CD14-positive monocyte (primary cell): ENCODE measurements around the gene MRPL43. TPM values are rescaled to one million over a fixed set of nuclear protein-coding genes. Genes with fewer than 3 reads are reported as not detected.
A peak's percentile ranks its signal among the peaks of the same experiment; 100 is the strongest.

Source experiments
- DNase-seq, 3 donors: peaks; one replicate each; pipeline ENCODE4 v3.0.0-alpha.2; 2011 to 2022
- H2AFZ ChIP-seq: 2 replicates; pipeline ENCODE4 v1.6.0; 2012; ENCODE audit warnings: mild to moderate bottlenecking, low read depth, low read length, inconsistent platforms; ENCODE audit not compliant: insufficient read depth, poor library complexity, severe bottlenecking
- H3K27ac ChIP-seq, 2 donors: 1 replicate in 1 of 2; 2 replicates in 1 of 2; pipeline ENCODE4 v1.5.1; 2012 to 2013; ENCODE audit warnings: low read length in 2 of 2, control low read depth in 1 of 2, inconsistent platforms in 1 of 2, low read depth in 1 of 2, mild to moderate bottlenecking in 1 of 2
- H3K27me3 ChIP-seq, 2 donors: one replicate each; pipeline versions ENCODE4 v1.6.0 to v1.6.1; 2011 to 2013; ENCODE audit warnings: low read length in 2 of 2; ENCODE audit not compliant: control insufficient read depth in 2 of 2, insufficient read depth in 2 of 2
- H3K36me3 ChIP-seq, 2 donors: replicated peaks in 1 of 2; 1 replicate in 1 of 2; 2 replicates in 1 of 2; pipeline versions ENCODE4 v1.5.1 to v1.6.1; 2012 to 2013; ENCODE audit warnings: low read length in 2 of 2, control low read depth in 1 of 2, inconsistent platforms in 1 of 2, mild to moderate bottlenecking in 1 of 2; ENCODE audit not compliant: insufficient read depth in 2 of 2, control insufficient read depth in 1 of 2
- H3K4me1 ChIP-seq, 2 donors: 1 replicate in 1 of 2; 2 replicates in 1 of 2; pipeline versions ENCODE4 v1.5.1 to v1.6.1; 2012 to 2013; ENCODE audit warnings: low read length in 2 of 2, control low read depth in 1 of 2, inconsistent platforms in 1 of 2, mild to moderate bottlenecking in 1 of 2, moderate library complexity in 1 of 2; ENCODE audit not compliant: insufficient read depth in 2 of 2, control insufficient read depth in 1 of 2
- H3K4me2 ChIP-seq: replicated peaks from 2 replicates; pipeline ENCODE3; 2012; ENCODE audit warnings: low read length, moderate library complexity, mild to moderate bottlenecking; ENCODE audit not compliant: poor library complexity, severe bottlenecking; ENCODE audit errors: extremely low read depth
- H3K4me3 ChIP-seq, 3 experiments: fragments of 200-600 bp in 1 of 3; sonication (generic) in 1 of 3; replicated peaks in 1 of 3; 1 replicate in 2 of 3; 2 replicates in 1 of 3; pipeline ENCODE4 v1.5.1; 2011 to 2013; ENCODE audit warnings: low read length in 3 of 3, mild to moderate bottlenecking in 3 of 3, control low read depth in 2 of 3, low read depth in 2 of 3, inconsistent platforms in 1 of 3, moderate library complexity in 1 of 3
- H3K79me2 ChIP-seq: 2 replicates; pipeline ENCODE4 v1.6.0; 2012; ENCODE audit warnings: mild to moderate bottlenecking, control low read depth, inconsistent platforms, low read length, moderate library complexity; ENCODE audit not compliant: insufficient read depth
- H3K9ac ChIP-seq: 2 replicates; pipeline ENCODE4 v1.6.0; 2017; ENCODE audit warnings: low read length, mild to moderate bottlenecking; ENCODE audit not compliant: insufficient read depth, poor library complexity, severe bottlenecking
- H3K9me3 ChIP-seq, 2 donors: replicated peaks in 1 of 2; 1 replicate in 1 of 2; 2 replicates in 1 of 2; pipeline versions ENCODE4 v1.5.1 to v1.6.1; 2012 to 2013; ENCODE audit warnings: low read length in 2 of 2, control low read depth in 1 of 2; ENCODE audit not compliant: control insufficient read depth in 1 of 2, insufficient read depth in 1 of 2
- H4K20me1 ChIP-seq: 2 replicates; pipeline ENCODE4 v1.6.0; 2012; ENCODE audit warnings: mild to moderate bottlenecking, low read length, control low read depth, moderate library complexity; ENCODE audit not compliant: insufficient read depth
- H3K27ac Mint-ChIP-seq, 7 donors: one replicate each; pipeline ENCODE4 v1.8.0; 2020; ENCODE audit warnings: mild to moderate bottlenecking in 7 of 7, mixed read lengths in 7 of 7, moderate library complexity in 6 of 7, inconsistent platforms in 2 of 7
- H3K27me3 Mint-ChIP-seq, 3 donors: one replicate each; pipeline ENCODE4 v1.8.0; 2021 to 2022; ENCODE audit warnings: low read depth in 3 of 3, mild to moderate bottlenecking in 3 of 3, mixed read lengths in 3 of 3, moderate library complexity in 3 of 3, inconsistent platforms in 1 of 3
- H3K36me3 Mint-ChIP-seq, 2 donors: one replicate each; pipeline ENCODE4 v1.8.0; 2020; ENCODE audit warnings: mixed read lengths in 2 of 2, inconsistent platforms in 1 of 2, mild to moderate bottlenecking in 1 of 2
- H3K4me1 Mint-ChIP-seq: one replicate; pipeline ENCODE4 v1.8.0; 2020; ENCODE audit warnings: mild to moderate bottlenecking, mixed read lengths
- H3K4me3 Mint-ChIP-seq, 2 donors: one replicate each; pipeline ENCODE4 v1.8.0; 2020; ENCODE audit warnings: mild to moderate bottlenecking in 2 of 2, mixed read lengths in 2 of 2, moderate library complexity in 1 of 2
- H3K9me3 Mint-ChIP-seq, 7 donors: one replicate each; pipeline ENCODE4 v1.8.0; 2020 to 2022; ENCODE audit warnings: mixed read lengths in 7 of 7, mild to moderate bottlenecking in 6 of 7, moderate library complexity in 6 of 7, inconsistent platforms in 2 of 7
- CTCF ChIP-seq: fragments of 200-600 bp; IDR thresholded peaks from one replicate; pipeline ENCODE4 v1.8.0; 2022; ENCODE audit warnings: antibody characterized with exemption, mild to moderate bottlenecking
- WGBS: methylation state at CpG from one replicate; pipeline ENCODE4 v1.1.5; 2013; ENCODE audit warnings: missing lambda C conversion rate; ENCODE audit not compliant: insufficient coverage; 5-methylcytosine and 5-hydroxymethylcytosine counted together
- intact Hi-C, 2 donors: fragments of 100-400 bp; cut with micrococcal nuclease; formaldehyde crosslinking; loops; one replicate each; pipeline versions ENCODE4 v1.15.0 to v1.15.1; 2023
- polyA plus RNA-seq, 3 donors: library from polyadenylated mRNA; depleted of rRNA in 1 of 3; unstranded in 2 of 3; stranded (reverse) in 1 of 3; fragments of 300-500 nt in 2 of 3; fragments of >200 nt in 1 of 3; fragmentation: Illumina TruSeq in 2 of 3; gene quantifications; 1 replicate in 2 of 3; 2 replicates in 1 of 3; pipeline ENCODE4 v1.2.3, GENCODE V29; 2012 to 2021

Gene MRPL43
- polyA plus RNA-seq, 3 donors = 69.5 to 123 (median 98.0) TPM

GRCh38 chr10:100995181-100995580, 7.9 kb upstream of the MRPL43 start:
- no peak overlapping the region for H3K4me2 ChIP-seq
- no peak overlapping the region for H3K27ac ChIP-seq
- H3K4me3 ChIP-seq = no peak overlapping the region
- H3K4me1 Mint-ChIP-seq = peaks cover 25% of the 10 kb centered on the region
- H3K36me3 ChIP-seq = peaks cover 14 to 23% of the 10 kb centered on the region in 2 donors
- no peak for DNase-seq
- peaks cover 25 to 38% of the 10 kb centered on the region in 2 donors for H3K4me1 ChIP-seq
- intact Hi-C loops = no loop called here
- peaks cover 2 to 3% (median 3%) of the 10 kb centered on the region in 3 donors for H3K27me3 Mint-ChIP-seq
- H3K79me2 ChIP-seq = no peaks in the 10 kb centered on the region
- H3K9me3 ChIP-seq = no peaks in the 10 kb centered on the region
- peaks cover 25 to 31% of the 10 kb centered on the region in 2 donors for H3K36me3 Mint-ChIP-seq
- H2AFZ ChIP-seq = no peak overlapping the region
- H3K9ac ChIP-seq = no peak overlapping the region
- H3K4me3 Mint-ChIP-seq = no peak overlapping the region
- no peaks in the 10 kb centered on the region for H3K27me3 ChIP-seq
- no peak overlapping the region for H3K27ac Mint-ChIP-seq
- 95% methylated on average over 3 of the region's 6 CpGs for WGBS
- H3K9me3 Mint-ChIP-seq = no peaks in the 10 kb centered on the region
- no peaks in the 10 kb centered on the region for H4K20me1 ChIP-seq
- no peak for TF ChIP-seq CTCF

- H3K4me1 Mint-ChIP-seq = peaks cover 24% of the 10 kb centered on the region
- H3K36me3 ChIP-seq = peaks cover 16 to 33% of the 10 kb centered on the region in 2 donors
- peaks cover 22 to 31% of the 10 kb centered on the region in 2 donors for H3K4me1 ChIP-seq
Measured at GRCh38 chr10:100993986-100994708, 6.8 kb upstream of the MRPL43 start.

More at GRCh38 chr10:100993986-100994708, 6.8 kb upstream of the MRPL43 start:
- intact Hi-C loops = no loop called here
- Mint-ChIP-seq H3K27ac (peak overlapping the region in 2 of 7 donors; percentile 61 to 75), H3K36me3 (peaks cover 30 to 35% of the 10 kb centered on the region in 2 donors), H3K4me3 (no peak overlapping the region), H3K27me3 (peaks cover 0 to 3% (median 2%) of the 10 kb centered on the region in 3 donors), H3K9me3 (no peaks in the 10 kb centered on the region)
- Histone ChIP-seq H3K9me3 (no peaks in the 10 kb centered on the region), H3K27me3 (no peaks in the 10 kb centered on the region), H3K79me2 (peaks cover 6% of the 10 kb centered on the region), H3K4me2 (no peak overlapping the region), H3K9ac (no peak overlapping the region), H2AFZ (no peak overlapping the region), H4K20me1 (no peaks in the 10 kb centered on the region), H3K27ac (no peak overlapping the region), H3K4me3 (no peak overlapping the region)
- peak; percentile 45 for TF ChIP-seq CTCF
- WGBS = 80% methylated on average over 10 of the region's 10 CpGs
- no peak for DNase-seq
